K562 (cell line): Measurements from ENCODE around the gene PMPCA.

Source experiments
- MAFK ChIP-seq: IDR thresholded peaks from 2 replicates; pipeline ENCODE4 v1.6.1; 2011; ENCODE audit warnings: low read length, improper control_type of control experiment
- SIN3B ChIP-seq: fragments of 450-650 bp; IDR thresholded peaks from 2 replicates; pipeline ENCODE4 v1.6.1; 2017; ENCODE audit warnings: low read depth, mild to moderate bottlenecking, moderate library complexity
- TCF7 ChIP-seq: sonication (generic); IDR thresholded peaks from 2 replicates; pipeline ENCODE4 v1.6.1; 2016; ENCODE audit warnings: antibody characterized with exemption, borderline replicate concordance
- TF ChIP-seq, protein P1 (sequence below), 2 experiments: fragments of 450-650 bp in 1 of 2; sonication (generic) in 1 of 2; formaldehyde crosslinking in 1 of 2; IDR thresholded peaks; 2 replicates each; pipeline versions ENCODE4 v1.7.1 to v1.9.0; 2016 to 2022; ENCODE audit warnings: inconsistent platforms in 1 of 2, mild to moderate bottlenecking in 1 of 2, missing genetic modification reagents in 1 of 2
- TF ChIP-seq, protein P2 (sequence below), 3 experiments: fragments of 200-800 bp in 1 of 3; sonication (Bioruptor generic) in 1 of 3; sonication (generic) in 1 of 3; formaldehyde crosslinking in 1 of 3; IDR thresholded peaks; 2 replicates each; pipeline versions ENCODE4 v1.6.1 to v1.8.0; 2016 to 2022; ENCODE audit warnings: mild to moderate bottlenecking in 2 of 3, missing compliant biosample characterization in 2 of 3, missing genetic modification characterization in 2 of 3, missing genetic modification reagents in 1 of 3

GRCh38 chr9:136441681-136442245 is 31.3 kb downstream of the PMPCA start:
- no peak for TF ChIP-seq TCF7
- TF ChIP-seq SIN3B: no peak
- no peak for TF ChIP-seq MAFK
- TF ChIP-seq, protein P1, sequence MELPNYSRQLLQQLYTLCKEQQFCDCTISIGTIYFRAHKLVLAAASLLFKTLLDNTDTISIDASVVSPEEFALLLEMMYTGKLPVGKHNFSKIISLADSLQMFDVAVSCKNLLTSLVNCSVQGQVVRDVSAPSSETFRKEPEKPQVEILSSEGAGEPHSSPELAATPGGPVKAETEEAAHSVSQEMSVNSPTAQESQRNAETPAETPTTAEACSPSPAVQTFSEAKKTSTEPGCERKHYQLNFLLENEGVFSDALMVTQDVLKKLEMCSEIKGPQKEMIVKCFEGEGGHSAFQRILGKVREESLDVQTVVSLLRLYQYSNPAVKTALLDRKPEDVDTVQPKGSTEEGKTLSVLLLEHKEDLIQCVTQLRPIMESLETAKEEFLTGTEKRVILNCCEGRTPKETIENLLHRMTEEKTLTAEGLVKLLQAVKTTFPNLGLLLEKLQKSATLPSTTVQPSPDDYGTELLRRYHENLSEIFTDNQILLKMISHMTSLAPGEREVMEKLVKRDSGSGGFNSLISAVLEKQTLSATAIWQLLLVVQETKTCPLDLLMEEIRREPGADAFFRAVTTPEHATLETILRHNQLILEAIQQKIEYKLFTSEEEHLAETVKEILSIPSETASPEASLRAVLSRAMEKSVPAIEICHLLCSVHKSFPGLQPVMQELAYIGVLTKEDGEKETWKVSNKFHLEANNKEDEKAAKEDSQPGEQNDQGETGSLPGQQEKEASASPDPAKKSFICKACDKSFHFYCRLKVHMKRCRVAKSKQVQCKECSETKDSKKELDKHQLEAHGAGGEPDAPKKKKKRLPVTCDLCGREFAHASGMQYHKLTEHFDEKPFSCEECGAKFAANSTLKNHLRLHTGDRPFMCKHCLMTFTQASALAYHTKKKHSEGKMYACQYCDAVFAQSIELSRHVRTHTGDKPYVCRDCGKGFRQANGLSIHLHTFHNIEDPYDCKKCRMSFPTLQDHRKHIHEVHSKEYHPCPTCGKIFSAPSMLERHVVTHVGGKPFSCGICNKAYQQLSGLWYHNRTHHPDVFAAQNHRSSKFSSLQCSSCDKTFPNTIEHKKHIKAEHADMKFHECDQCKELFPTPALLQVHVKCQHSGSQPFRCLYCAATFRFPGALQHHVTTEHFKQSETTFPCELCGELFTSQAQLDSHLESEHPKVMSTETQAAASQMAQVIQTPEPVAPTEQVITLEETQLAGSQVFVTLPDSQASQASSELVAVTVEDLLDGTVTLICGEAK (IDR thresholded peaks at IDR 0.05): no peak
- TF ChIP-seq, protein P1 (CRISPR knock-in tag; IDR thresholded peaks at IDR 0.05): no peak
- TF ChIP-seq, protein P2, sequence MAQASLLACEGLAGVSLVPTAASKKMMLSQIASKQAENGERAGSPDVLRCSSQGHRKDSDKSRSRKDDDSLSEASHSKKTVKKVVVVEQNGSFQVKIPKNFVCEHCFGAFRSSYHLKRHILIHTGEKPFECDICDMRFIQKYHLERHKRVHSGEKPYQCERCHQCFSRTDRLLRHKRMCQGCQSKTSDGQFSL (CRISPR knock-in tag; IDR thresholded peaks at IDR 0.05): no peak
- TF ChIP-seq, protein P2 (tag; IDR thresholded peaks at IDR 0.05): no peak
